GM19023 (cell line): Measurements from ENCODE around the gene LAMA1.
"Not testable (repeated sequence)": the region's sequence is repeated elsewhere in the genome, so short reads cannot be mapped to it uniquely, and the experiment has no call there.

Experiments
- ATAC-seq: cut with Tn5 transposase; IDR thresholded peaks from one replicate; pipeline ENCODE4 v1.9.1; 2021; ENCODE audit warnings: mild to moderate bottlenecking, moderate library complexity; ENCODE audit not compliant: unreplicated experiment

LAMA1 gene, protein sequence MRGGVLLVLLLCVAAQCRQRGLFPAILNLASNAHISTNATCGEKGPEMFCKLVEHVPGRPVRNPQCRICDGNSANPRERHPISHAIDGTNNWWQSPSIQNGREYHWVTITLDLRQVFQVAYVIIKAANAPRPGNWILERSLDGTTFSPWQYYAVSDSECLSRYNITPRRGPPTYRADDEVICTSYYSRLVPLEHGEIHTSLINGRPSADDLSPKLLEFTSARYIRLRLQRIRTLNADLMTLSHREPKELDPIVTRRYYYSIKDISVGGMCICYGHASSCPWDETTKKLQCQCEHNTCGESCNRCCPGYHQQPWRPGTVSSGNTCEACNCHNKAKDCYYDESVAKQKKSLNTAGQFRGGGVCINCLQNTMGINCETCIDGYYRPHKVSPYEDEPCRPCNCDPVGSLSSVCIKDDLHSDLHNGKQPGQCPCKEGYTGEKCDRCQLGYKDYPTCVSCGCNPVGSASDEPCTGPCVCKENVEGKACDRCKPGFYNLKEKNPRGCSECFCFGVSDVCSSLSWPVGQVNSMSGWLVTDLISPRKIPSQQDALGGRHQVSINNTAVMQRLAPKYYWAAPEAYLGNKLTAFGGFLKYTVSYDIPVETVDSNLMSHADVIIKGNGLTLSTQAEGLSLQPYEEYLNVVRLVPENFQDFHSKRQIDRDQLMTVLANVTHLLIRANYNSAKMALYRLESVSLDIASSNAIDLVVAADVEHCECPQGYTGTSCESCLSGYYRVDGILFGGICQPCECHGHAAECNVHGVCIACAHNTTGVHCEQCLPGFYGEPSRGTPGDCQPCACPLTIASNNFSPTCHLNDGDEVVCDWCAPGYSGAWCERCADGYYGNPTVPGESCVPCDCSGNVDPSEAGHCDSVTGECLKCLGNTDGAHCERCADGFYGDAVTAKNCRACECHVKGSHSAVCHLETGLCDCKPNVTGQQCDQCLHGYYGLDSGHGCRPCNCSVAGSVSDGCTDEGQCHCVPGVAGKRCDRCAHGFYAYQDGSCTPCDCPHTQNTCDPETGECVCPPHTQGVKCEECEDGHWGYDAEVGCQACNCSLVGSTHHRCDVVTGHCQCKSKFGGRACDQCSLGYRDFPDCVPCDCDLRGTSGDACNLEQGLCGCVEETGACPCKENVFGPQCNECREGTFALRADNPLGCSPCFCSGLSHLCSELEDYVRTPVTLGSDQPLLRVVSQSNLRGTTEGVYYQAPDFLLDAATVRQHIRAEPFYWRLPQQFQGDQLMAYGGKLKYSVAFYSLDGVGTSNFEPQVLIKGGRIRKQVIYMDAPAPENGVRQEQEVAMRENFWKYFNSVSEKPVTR (N-terminal part only)

GRCh38 chr18:7117390-7118355, at the start of gene LAMA1:
LAMA1 (minus strand) TSS chr18:7117797; CDS start chr18:7117720, 77 bp downstream.
- no peak for ATAC-seq

GRCh38 chr18:7165846-7166393, 48.3 kb upstream of the LAMA1 start:
- no peak for ATAC-seq

GRCh38 chr18:7164323-7165004, 46.9 kb upstream of the LAMA1 start:
- no peak for ATAC-seq

- ATAC-seq, result no peak
Observed at GRCh38 chr18:7158216-7158615, 40.6 kb upstream of the LAMA1 start.

DNA sequence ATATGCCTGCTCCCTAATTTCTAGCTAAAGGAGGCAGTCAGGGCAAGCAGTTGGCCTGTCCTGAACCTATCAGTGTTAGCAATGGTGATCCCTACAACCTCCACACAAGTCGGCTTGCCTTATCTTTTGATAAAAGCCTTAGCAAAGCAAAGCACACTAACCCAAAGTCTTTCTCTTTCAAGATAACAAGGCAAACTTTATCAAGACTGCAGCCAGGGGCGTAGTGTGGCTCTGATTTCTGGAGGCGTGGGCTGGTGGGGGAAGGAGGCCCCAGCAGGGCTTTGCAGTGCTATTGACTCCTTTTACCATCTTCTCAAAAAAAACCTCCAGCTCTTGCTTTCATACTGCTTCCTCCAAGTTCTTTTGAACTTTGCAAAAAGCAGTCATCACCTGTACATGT, 40.2 kb upstream of the LAMA1 start:
- ATAC-seq, result no peak

- no peak for ATAC-seq
Observed at GRCh38 chr18:7155887-7156286, 38.3 kb upstream of the LAMA1 start.

GRCh38 chr18:7155092-7155491, 37.5 kb upstream of the LAMA1 start:
- no peak for ATAC-seq

- no peak for ATAC-seq
Observed at GRCh38 chr18:7152440-7152839, 34.8 kb upstream of the LAMA1 start.

DNA sequence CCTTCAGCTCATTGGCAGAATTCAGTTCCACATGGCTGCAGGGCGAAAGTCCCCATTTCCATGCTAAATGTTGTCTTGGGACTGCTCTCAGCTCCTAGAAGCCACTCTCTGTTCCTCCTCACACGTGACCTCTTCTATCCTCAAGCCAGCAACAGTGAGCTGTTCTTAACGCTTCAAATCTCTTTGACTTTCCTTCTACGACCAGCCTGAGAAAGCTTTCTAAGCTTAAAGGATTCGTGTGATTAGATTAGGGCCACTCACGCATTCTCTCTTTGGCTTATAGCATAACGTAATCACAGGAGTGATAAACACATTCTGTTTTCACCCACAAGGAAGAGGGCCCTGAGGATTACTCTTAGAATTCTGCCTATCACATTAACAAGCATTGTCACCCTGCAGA, 29.8 kb upstream of the LAMA1 start:
- ATAC-seq, result no peak

- ATAC-seq, result no peak
Observed at GRCh38 chr18:7146067-7146466, 28.5 kb upstream of the LAMA1 start.

DNA sequence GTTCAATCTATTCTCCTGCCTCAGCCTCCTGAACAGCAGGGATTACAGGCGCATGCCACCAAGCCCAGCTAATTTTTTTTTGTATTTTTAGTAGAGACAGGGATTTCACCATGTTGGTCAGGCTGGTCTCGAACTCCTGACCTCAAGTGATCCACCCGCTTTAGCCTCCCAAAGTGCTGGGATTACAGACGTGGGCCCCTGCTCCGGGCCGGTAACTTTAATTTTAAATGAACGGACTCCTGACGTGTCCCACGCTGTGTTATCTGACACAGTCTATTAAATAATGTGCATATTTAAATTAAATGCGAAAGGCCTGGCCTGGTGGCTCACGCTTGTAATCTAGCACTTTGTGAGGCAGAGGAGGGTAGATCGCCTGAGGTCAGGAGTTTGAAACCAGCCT, 27.3 kb upstream of the LAMA1 start:
- ATAC-seq, result not testable (repeated sequence)

- no peak for ATAC-seq
Observed at GRCh38 chr18:7141287-7141686, 23.7 kb upstream of the LAMA1 start.

GRCh38 chr18:7139409-7139808, 21.8 kb upstream of the LAMA1 start:
- no peak for ATAC-seq

DNA sequence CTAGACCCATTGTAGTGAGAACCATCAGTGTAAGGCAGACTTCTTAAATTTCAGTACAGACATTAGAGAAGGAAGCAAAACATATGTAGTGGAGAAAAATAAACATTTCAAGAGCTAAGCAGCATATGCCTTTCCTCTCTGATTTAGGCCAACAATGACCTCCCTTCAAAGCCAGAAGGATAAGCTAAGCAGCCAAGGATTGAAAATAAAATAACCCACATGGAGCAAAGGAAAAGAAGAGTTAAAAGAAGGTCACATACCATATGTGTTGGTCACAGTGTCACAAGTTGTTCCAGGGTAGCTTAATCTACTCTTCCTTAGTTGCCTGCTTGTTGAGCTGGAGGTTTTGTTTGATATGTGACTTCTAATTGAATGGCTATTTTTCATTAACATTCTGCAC, 15.6 kb upstream of the LAMA1 start:
- ATAC-seq, result no peak

DNA sequence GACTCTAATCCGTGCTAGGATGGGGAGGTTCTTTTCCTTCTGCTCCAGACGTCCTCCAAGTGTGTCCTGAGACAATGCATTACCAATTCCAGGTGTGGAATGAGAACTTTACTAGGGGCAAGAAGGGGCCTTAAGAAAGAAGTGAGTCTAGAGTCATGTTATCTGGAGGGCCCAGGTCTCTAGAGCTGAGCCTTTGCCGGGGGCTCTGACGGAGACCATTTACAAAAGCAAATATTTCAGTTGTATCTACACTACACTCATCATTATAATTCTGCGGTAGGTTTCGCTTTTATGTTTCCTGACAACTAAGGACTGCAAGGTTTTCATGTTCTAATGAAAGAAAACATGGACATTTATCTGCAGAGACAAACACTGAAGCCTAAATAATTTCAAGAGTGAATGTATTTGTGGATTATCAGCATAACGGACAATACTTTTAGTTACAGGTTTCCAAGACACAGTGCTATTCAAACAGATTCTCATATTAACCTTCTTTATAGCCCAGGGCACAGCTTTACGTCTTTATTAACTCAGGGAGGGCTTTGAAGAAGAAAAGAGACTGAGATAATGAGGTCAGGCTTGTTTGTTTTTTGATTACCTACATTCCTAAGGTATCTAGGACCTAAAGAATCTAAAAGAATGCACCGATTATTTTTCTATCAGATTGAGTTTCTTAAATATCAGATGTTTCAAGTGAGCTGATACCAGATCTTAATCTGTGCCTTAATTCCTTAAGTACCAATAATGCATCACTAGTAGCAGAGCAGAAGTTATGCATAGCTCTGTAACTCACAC, 15.0 kb upstream of the LAMA1 start:
- ATAC-seq, result no peak

DNA sequence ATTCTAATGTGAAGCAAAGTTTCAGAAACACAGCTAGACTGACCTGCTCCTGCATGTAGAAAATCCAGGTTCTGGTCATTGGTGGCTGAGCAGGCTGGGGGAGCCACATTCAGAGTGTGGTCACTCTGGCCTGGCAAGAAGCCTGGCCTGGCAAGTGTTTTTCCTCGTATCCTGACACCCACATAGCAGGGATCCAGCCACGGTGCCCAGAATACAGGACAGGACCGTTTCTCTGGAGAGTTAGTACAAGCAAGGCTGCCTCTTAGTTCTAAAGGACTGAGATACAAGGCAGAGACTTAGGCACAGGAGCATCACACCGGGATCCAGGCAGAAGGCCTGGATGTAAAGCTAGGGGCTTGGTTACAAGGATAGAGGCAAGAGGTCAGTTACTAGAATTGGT, 4.8 kb upstream of the LAMA1 start:
- no peak for ATAC-seq

GRCh38 chr18:7116792-7117389, 706 bp downstream of the LAMA1 start:
- ATAC-seq, result no peak
